ENCODE measurements around the gene IGF2BP3. TPM values are rescaled to one million over a fixed set of nuclear protein-coding genes. Genes with fewer than 3 reads are reported as not detected.
"Not testable (repeated sequence)": the region's sequence is repeated elsewhere in the genome, so short reads cannot be mapped to it uniquely, and the experiment has no call there.

The IGF2BP3 gene
- polyA plus RNA-seq, 1 donor, result 61.6 TPM

GRCh38 chr7:23426876-23427275, 43.4 kb downstream of the IGF2BP3 start:
- 100% methylated on average over 2 of the region's 3 CpGs for WGBS (ENCODE audit: insufficient coverage, low lambda C conversion rate)

GRCh38 chr7:23422909-23423308, 47.4 kb downstream of the IGF2BP3 start:
- Histone ChIP-seq H3K9me3 (ENCODE audit: control insufficient read depth, low read depth, low read length) (no peaks in the 10 kb centered on the region), H3K4me1 (ENCODE audit: control insufficient read depth, insufficient read depth, low read length) (no peaks in the 10 kb centered on the region), H3K27ac (ENCODE audit: low read length) (no peak overlapping the region), H3K4me3 (ENCODE audit: low read length) (no peak overlapping the region), H3K36me3 (ENCODE audit: control insufficient read depth, insufficient read depth, low read length) (peaks cover 2% of the 10 kb centered on the region), H3K27me3 (ENCODE audit: control insufficient read depth, insufficient read depth, low read length) (no peaks in the 10 kb centered on the region)
- WGBS (ENCODE audit: insufficient coverage, low lambda C conversion rate), result no CpG with 5 or more reads among the region's 10 CpGs
- DNase-seq, result peak; percentile 17 to 62

More at GRCh38 chr7:23426876-23427275, 43.4 kb downstream of the IGF2BP3 start:
- Histone ChIP-seq H3K9me3 (ENCODE audit: control insufficient read depth, low read depth, low read length) (no peaks in the 10 kb centered on the region), H3K36me3 (ENCODE audit: control insufficient read depth, insufficient read depth, low read length) (peaks cover 2% of the 10 kb centered on the region), H3K27me3 (ENCODE audit: control insufficient read depth, insufficient read depth, low read length) (no peaks in the 10 kb centered on the region), H3K27ac (ENCODE audit: low read length) (no peak overlapping the region), H3K4me1 (ENCODE audit: control insufficient read depth, insufficient read depth, low read length) (peaks cover 6% of the 10 kb centered on the region), H3K4me3 (ENCODE audit: low read length) (no peak overlapping the region)
- DNase-seq, result no peak

- peaks cover 2% of the 10 kb centered on the region for H3K36me3 ChIP-seq (ENCODE audit: control insufficient read depth, insufficient read depth, low read length)
- no peak overlapping the region for H3K27ac ChIP-seq (ENCODE audit: low read length)
- no peak for DNase-seq
- H3K4me1 ChIP-seq (ENCODE audit: control insufficient read depth, insufficient read depth, low read length), result no peaks in the 10 kb centered on the region
- no peaks in the 10 kb centered on the region for H3K27me3 ChIP-seq (ENCODE audit: control insufficient read depth, insufficient read depth, low read length)
- 100% methylated on average over 1 of the region's 7 CpGs for WGBS (ENCODE audit: insufficient coverage, low lambda C conversion rate)
- H3K9me3 ChIP-seq (ENCODE audit: control insufficient read depth, low read depth, low read length), result no peaks in the 10 kb centered on the region
- no peak overlapping the region for H3K4me3 ChIP-seq (ENCODE audit: low read length)
Observed at GRCh38 chr7:23422384-23422783, 47.9 kb downstream of the IGF2BP3 start.

- H3K36me3 ChIP-seq (ENCODE audit: control insufficient read depth, insufficient read depth, low read length), result peaks cover 14% of the 10 kb centered on the region
- no peaks in the 10 kb centered on the region for H3K4me1 ChIP-seq (ENCODE audit: control insufficient read depth, insufficient read depth, low read length)
- H3K9me3 ChIP-seq (ENCODE audit: control insufficient read depth, low read depth, low read length), result peaks cover 4% of the 10 kb centered on the region
- no peak overlapping the region for H3K27ac ChIP-seq (ENCODE audit: low read length)
- no peaks in the 10 kb centered on the region for H3K27me3 ChIP-seq (ENCODE audit: control insufficient read depth, insufficient read depth, low read length)
- H3K4me3 ChIP-seq (ENCODE audit: low read length), result no peak overlapping the region
- no peak for DNase-seq
- no CpG with 5 or more reads among the region's 1 CpG for WGBS (ENCODE audit: insufficient coverage, low lambda C conversion rate)
Observed at GRCh38 chr7:23419845-23420244, 50.4 kb downstream of the IGF2BP3 start.

GRCh38 chr7:23419160-23419559, 51.1 kb downstream of the IGF2BP3 start:
- DNase-seq, result no peak
- Histone ChIP-seq H3K36me3 (ENCODE audit: control insufficient read depth, insufficient read depth, low read length) (peaks cover 21% of the 10 kb centered on the region), H3K9me3 (ENCODE audit: control insufficient read depth, low read depth, low read length) (peaks cover 4% of the 10 kb centered on the region), H3K4me3 (ENCODE audit: low read length) (no peak overlapping the region), H3K27me3 (ENCODE audit: control insufficient read depth, insufficient read depth, low read length) (no peaks in the 10 kb centered on the region), H3K27ac (ENCODE audit: low read length) (no peak overlapping the region), H3K4me1 (ENCODE audit: control insufficient read depth, insufficient read depth, low read length) (no peaks in the 10 kb centered on the region)
- WGBS (ENCODE audit: insufficient coverage, low lambda C conversion rate), result no CpG with 5 or more reads among the region's 3 CpGs

- peak in 1 of 2 donors; percentile 39 for DNase-seq
- no peaks in the 10 kb centered on the region for H3K27me3 ChIP-seq (ENCODE audit: control insufficient read depth, insufficient read depth, low read length)
- H3K27ac ChIP-seq (ENCODE audit: low read length), result no peak overlapping the region
- no peaks in the 10 kb centered on the region for H3K4me1 ChIP-seq (ENCODE audit: control insufficient read depth, insufficient read depth, low read length)
- H3K36me3 ChIP-seq (ENCODE audit: control insufficient read depth, insufficient read depth, low read length), result peaks cover 25% of the 10 kb centered on the region
- H3K9me3 ChIP-seq (ENCODE audit: control insufficient read depth, low read depth, low read length), result peaks cover 4% of the 10 kb centered on the region
- H3K4me3 ChIP-seq (ENCODE audit: low read length), result no peak overlapping the region
Observed at GRCh38 chr7:23418046-23418445, 52.2 kb downstream of the IGF2BP3 start.

GRCh38 chr7:23415198-23415597, 55.1 kb downstream of the IGF2BP3 start:
- no peak overlapping the region for H3K27ac ChIP-seq (ENCODE audit: low read length)
- H3K9me3 ChIP-seq (ENCODE audit: control insufficient read depth, low read depth, low read length), result peaks cover 4% of the 10 kb centered on the region
- no peak overlapping the region for H3K4me3 ChIP-seq (ENCODE audit: low read length)
- no CpG with 5 or more reads among the region's 37 CpGs for WGBS (ENCODE audit: insufficient coverage, low lambda C conversion rate)
- no peaks in the 10 kb centered on the region for H3K27me3 ChIP-seq (ENCODE audit: control insufficient read depth, insufficient read depth, low read length)
- H3K4me1 ChIP-seq (ENCODE audit: control insufficient read depth, insufficient read depth, low read length), result no peaks in the 10 kb centered on the region
- no peak for DNase-seq
- peaks cover 25% of the 10 kb centered on the region for H3K36me3 ChIP-seq (ENCODE audit: control insufficient read depth, insufficient read depth, low read length)

GRCh38 chr7:23410446-23411183, 59.7 kb downstream of the IGF2BP3 start:
- Histone ChIP-seq H3K9me3 (ENCODE audit: control insufficient read depth, low read depth, low read length) (peaks cover 4% of the 10 kb centered on the region), H3K4me3 (ENCODE audit: low read length) (no peak overlapping the region), H3K27me3 (ENCODE audit: control insufficient read depth, insufficient read depth, low read length) (no peaks in the 10 kb centered on the region), H3K36me3 (ENCODE audit: control insufficient read depth, insufficient read depth, low read length) (peaks cover 31% of the 10 kb centered on the region), H3K4me1 (ENCODE audit: control insufficient read depth, insufficient read depth, low read length) (no peaks in the 10 kb centered on the region), H3K27ac (ENCODE audit: low read length) (no peak overlapping the region)
- no CpG with 5 or more reads among the region's 7 CpGs for WGBS (ENCODE audit: insufficient coverage, low lambda C conversion rate)
- DNase-seq, result no peak

GRCh38 chr7:23406564-23406963, 63.7 kb downstream of the IGF2BP3 start:
- not testable (repeated sequence) for H3K9me3 ChIP-seq (ENCODE audit: control insufficient read depth, low read depth, low read length); H3K27ac ChIP-seq (ENCODE audit: low read length); H3K4me1 ChIP-seq (ENCODE audit: control insufficient read depth, insufficient read depth, low read length); H3K27me3 ChIP-seq (ENCODE audit: control insufficient read depth, insufficient read depth, low read length); DNase-seq; H3K4me3 ChIP-seq (ENCODE audit: low read length)
- peaks cover 15% of the 10 kb centered on the region for H3K36me3 ChIP-seq (ENCODE audit: control insufficient read depth, insufficient read depth, low read length)
- no CpG with 5 or more reads among the region's 2 CpGs for WGBS (ENCODE audit: insufficient coverage, low lambda C conversion rate)

- DNase-seq, result no peak
- no peaks in the 10 kb centered on the region for H3K9me3 ChIP-seq (ENCODE audit: control insufficient read depth, low read depth, low read length)
- H3K27me3 ChIP-seq (ENCODE audit: control insufficient read depth, insufficient read depth, low read length), result no peaks in the 10 kb centered on the region
- H3K4me3 ChIP-seq (ENCODE audit: low read length), result no peak overlapping the region
- H3K4me1 ChIP-seq (ENCODE audit: control insufficient read depth, insufficient read depth, low read length), result no peaks in the 10 kb centered on the region
- H3K36me3 ChIP-seq (ENCODE audit: control insufficient read depth, insufficient read depth, low read length), result peaks cover 23% of the 10 kb centered on the region
- no peak overlapping the region for H3K27ac ChIP-seq (ENCODE audit: low read length)
- no CpG with 5 or more reads among the region's 3 CpGs for WGBS (ENCODE audit: insufficient coverage, low lambda C conversion rate)
Observed at GRCh38 chr7:23405240-23405618, 65.1 kb downstream of the IGF2BP3 start.
